H9 (cell line): ENCODE results near the gene ZNF267. TPM values are rescaled to one million over a fixed set of nuclear protein-coding genes. Genes with fewer than 3 reads are reported as not detected.
"Not testable (repeated sequence)": the region's sequence is repeated elsewhere in the genome, so short reads cannot be mapped to it uniquely, and the experiment has no call there.

Experiments used
- DNase-seq: peaks from one replicate; pipeline ENCODE4 v3.0.0-alpha.2; 2017
- H2AFZ ChIP-seq: one replicate; pipeline ENCODE4 v1.6.1; 2013; ENCODE audit warnings: mild to moderate bottlenecking, low read length, control low read depth, moderate library complexity
- H2AK5ac ChIP-seq: 2 replicates; pipeline ENCODE4 v1.6.1; 2013; ENCODE audit warnings: low read length, control low read depth, mixed read lengths; ENCODE audit not compliant: insufficient read length
- H2BK120ac ChIP-seq: one replicate; pipeline ENCODE4 v1.6.1; 2013; ENCODE audit warnings: low read depth, mild to moderate bottlenecking, low read length, control low read depth, inconsistent platforms; ENCODE audit not compliant: poor library complexity, severe bottlenecking
- H2BK12ac ChIP-seq: 2 replicates; pipeline ENCODE4 v1.6.1; 2013; ENCODE audit warnings: low read length, control low read depth, mixed read lengths, low read depth; ENCODE audit not compliant: insufficient read length
- H2BK15ac ChIP-seq: 2 replicates; pipeline ENCODE4 v1.6.1; 2013; ENCODE audit warnings: low read depth, low read length, control low read depth
- H2BK20ac ChIP-seq: one replicate; pipeline ENCODE4 v1.6.1; 2013; ENCODE audit warnings: low read depth, mild to moderate bottlenecking, low read length, control low read depth, inconsistent platforms; ENCODE audit not compliant: poor library complexity, severe bottlenecking
- H2BK5ac ChIP-seq: 2 replicates; pipeline ENCODE4 v1.6.1; 2013; ENCODE audit warnings: low read length, control low read depth, mixed read lengths; ENCODE audit not compliant: insufficient read length
- H3K14ac ChIP-seq: 2 replicates; pipeline ENCODE4 v1.6.1; 2013; ENCODE audit warnings: low read length, control low read depth; ENCODE audit not compliant: insufficient read depth
- H3K18ac ChIP-seq: 2 replicates; pipeline ENCODE4 v1.6.1; 2013; ENCODE audit warnings: low read depth, mild to moderate bottlenecking, mixed read lengths, low read length, control low read depth; ENCODE audit not compliant: insufficient read length
- H3K23ac ChIP-seq: 2 replicates; pipeline ENCODE4 v1.6.1; 2013; ENCODE audit warnings: low read length, control low read depth, mixed read lengths, low read depth; ENCODE audit not compliant: insufficient read length
- H3K23me2 ChIP-seq: 2 replicates; pipeline ENCODE4 v1.6.1; 2013; ENCODE audit warnings: low read depth, mild to moderate bottlenecking, mixed read lengths, low read length, control low read depth; ENCODE audit not compliant: insufficient read length, poor library complexity, severe bottlenecking
- H3K27ac ChIP-seq: 2 replicates; pipeline ENCODE4 v1.5.1; 2013; ENCODE audit warnings: low read length, control low read depth, mixed read lengths, low read depth; ENCODE audit not compliant: insufficient read length
- H3K27me3 ChIP-seq: 2 replicates; pipeline ENCODE4 v1.6.1; 2013; ENCODE audit warnings: low read length, control low read depth, inconsistent platforms; ENCODE audit not compliant: insufficient read depth
- H3K4ac ChIP-seq: 2 replicates; pipeline ENCODE4 v1.6.1; 2013; ENCODE audit warnings: low read depth, mild to moderate bottlenecking, control low read depth, inconsistent platforms, low read length, moderate library complexity
- H3K4me1 ChIP-seq: 2 replicates; pipeline ENCODE4 v1.6.1; 2013; ENCODE audit warnings: low read length, control low read depth, inconsistent platforms; ENCODE audit not compliant: insufficient read depth
- H3K4me2 ChIP-seq: 2 replicates; pipeline ENCODE4 v1.6.1; 2013; ENCODE audit warnings: low read length, control low read depth, mixed read lengths; ENCODE audit not compliant: insufficient read length, insufficient read depth
- H3K56ac ChIP-seq: 2 replicates; pipeline ENCODE4 v1.6.1; 2013; ENCODE audit warnings: low read depth, mild to moderate bottlenecking, mixed read lengths, low read length, control low read depth; ENCODE audit not compliant: insufficient read length
- H3K79me1 ChIP-seq: 2 replicates; pipeline ENCODE4 v1.6.1; 2013; ENCODE audit warnings: low read depth, mild to moderate bottlenecking, moderate library complexity, low read length, control low read depth, inconsistent platforms; ENCODE audit not compliant: insufficient read depth, poor library complexity, severe bottlenecking
- H3K79me2 ChIP-seq: 2 replicates; pipeline ENCODE4 v1.6.1; 2013; ENCODE audit warnings: low read length, control low read depth, inconsistent platforms; ENCODE audit not compliant: insufficient read depth
- H3K9ac ChIP-seq: 2 replicates; pipeline ENCODE4 v1.6.1; 2013; ENCODE audit warnings: low read length, control low read depth, mixed read lengths; ENCODE audit not compliant: insufficient read length; ENCODE audit errors: extremely low read depth
- H3K9me3 ChIP-seq: one replicate; pipeline ENCODE4 v1.6.1; 2013; ENCODE audit warnings: low read depth, low read length, inconsistent platforms; ENCODE audit not compliant: control insufficient read depth
- H3T11ph ChIP-seq: one replicate; pipeline ENCODE4 v1.6.1; 2013; ENCODE audit warnings: mild to moderate bottlenecking, low read length, control low read depth, inconsistent platforms
- H4K20me1 ChIP-seq: one replicate; pipeline ENCODE4 v1.6.1; 2013; ENCODE audit not compliant: control insufficient read depth, insufficient read length, insufficient read depth
- H4K5ac ChIP-seq: 2 replicates; pipeline ENCODE4 v1.6.1; 2013; ENCODE audit warnings: low read depth, mild to moderate bottlenecking, mixed read lengths, low read length, control low read depth; ENCODE audit not compliant: insufficient read length
- H4K8ac ChIP-seq: replicated peaks from 2 replicates; pipeline ENCODE4 v1.6.1; 2013; ENCODE audit warnings: low read length, control low read depth, mixed read lengths, low read depth; ENCODE audit not compliant: insufficient read length
- H4K91ac ChIP-seq: 2 replicates; pipeline ENCODE4 v1.6.1; 2013; ENCODE audit warnings: low read depth, mild to moderate bottlenecking, moderate library complexity, mixed read lengths, low read length, control low read depth; ENCODE audit not compliant: insufficient read length
- H3K27ac Mint-ChIP-seq, 3 experiments: 2 replicates in 2 of 3; 3 replicates in 1 of 3; pipeline ENCODE4 v1.8.0; 2020 to 2021; ENCODE audit warnings: mixed read lengths in 3 of 3, mild to moderate bottlenecking in 1 of 3, moderate library complexity in 1 of 3
- H3K27me3 Mint-ChIP-seq: 2 replicates; pipeline ENCODE4 v1.8.0; 2021; ENCODE audit warnings: low read depth, mild to moderate bottlenecking, moderate library complexity, mixed read lengths
- H3K36me3 Mint-ChIP-seq, 3 experiments: 2 replicates in 2 of 3; 3 replicates in 1 of 3; pipeline ENCODE4 v1.8.0; 2020 to 2021; ENCODE audit warnings: low read depth in 3 of 3, mixed read lengths in 3 of 3; ENCODE audit not compliant: insufficient read depth in 1 of 3
- H3K4me1 Mint-ChIP-seq, 2 experiments: 2 replicates each; pipeline ENCODE4 v1.8.0; 2020; ENCODE audit warnings: mixed read lengths in 2 of 2
- H3K4me3 Mint-ChIP-seq, 2 experiments: 2 replicates in 1 of 2; 3 replicates in 1 of 2; pipeline ENCODE4 v1.8.0; 2020 to 2021; ENCODE audit warnings: mild to moderate bottlenecking in 2 of 2, mixed read lengths in 2 of 2, moderate library complexity in 1 of 2
- H3K9me3 Mint-ChIP-seq, 2 experiments: 2 replicates in 1 of 2; 3 replicates in 1 of 2; pipeline ENCODE4 v1.8.0; 2020; ENCODE audit warnings: mild to moderate bottlenecking in 2 of 2, mixed read lengths in 2 of 2, moderate library complexity in 1 of 2
- WGBS: extraction: QIAGEN DNeasy Blood & Tissue Kit; methylation state at CpG from one replicate; pipeline ENCODE4 v1.1.7; 2013; ENCODE audit warnings: missing lambda C conversion rate, low lambda C conversion rate, mixed read lengths; ENCODE audit not compliant: insufficient read length; ENCODE audit errors: extremely low coverage; 5-methylcytosine and 5-hydroxymethylcytosine counted together
- total RNA-seq: library from RNA; stranded (reverse); gene quantifications from 2 replicates; pipeline ENCODE4 v1.2.1, GENCODE V29; 2021

ZNF267 gene
- total RNA-seq, 1 experiment from 2014 or later: 36.1 TPM

DNA sequence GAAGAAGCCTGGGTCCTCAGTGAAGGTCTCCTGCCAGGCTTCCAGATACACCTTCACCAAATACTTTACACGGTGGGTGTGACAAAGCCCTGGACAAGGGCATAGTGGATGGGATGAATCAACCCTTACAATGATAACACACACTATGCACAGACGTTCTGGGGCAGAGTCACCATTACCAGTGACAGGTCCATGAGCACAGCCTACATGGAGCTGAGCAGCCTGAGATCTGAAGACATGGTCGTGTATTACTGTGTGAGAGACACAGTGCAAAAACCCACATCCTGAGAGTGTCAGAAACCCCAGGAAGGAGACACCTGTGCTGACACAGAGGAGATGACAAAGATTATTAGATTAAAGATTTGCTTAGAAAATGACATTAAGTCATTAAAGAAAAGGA is 78.6 kb downstream of the ZNF267 start:
- not testable (repeated sequence) for H3K23me2 ChIP-seq, H3K79me1 ChIP-seq, H3T11ph ChIP-seq, H3K36me3 Mint-ChIP-seq, H3K27me3 ChIP-seq, H4K5ac ChIP-seq, H3K79me2 ChIP-seq, H2BK5ac ChIP-seq, H2BK120ac ChIP-seq, H4K8ac ChIP-seq, H3K23ac ChIP-seq, H2AK5ac ChIP-seq, H3K27me3 Mint-ChIP-seq, H3K4ac ChIP-seq, H3K14ac ChIP-seq, H3K9me3 ChIP-seq, H3K56ac ChIP-seq, H4K20me1 ChIP-seq, H3K4me3 Mint-ChIP-seq, H3K27ac Mint-ChIP-seq, H2BK20ac ChIP-seq, H3K9ac ChIP-seq, H3K18ac ChIP-seq, H3K4me1 ChIP-seq, H2AFZ ChIP-seq, H4K91ac ChIP-seq, H3K27ac ChIP-seq, DNase-seq, H3K4me1 Mint-ChIP-seq, H2BK12ac ChIP-seq, H3K4me2 ChIP-seq, H2BK15ac ChIP-seq
- H3K9me3 Mint-ChIP-seq: peaks cover 30% of the 10 kb centered on the region in 2 experiments
- no CpG with 5 or more reads among the region's 3 CpGs for WGBS

DNA sequence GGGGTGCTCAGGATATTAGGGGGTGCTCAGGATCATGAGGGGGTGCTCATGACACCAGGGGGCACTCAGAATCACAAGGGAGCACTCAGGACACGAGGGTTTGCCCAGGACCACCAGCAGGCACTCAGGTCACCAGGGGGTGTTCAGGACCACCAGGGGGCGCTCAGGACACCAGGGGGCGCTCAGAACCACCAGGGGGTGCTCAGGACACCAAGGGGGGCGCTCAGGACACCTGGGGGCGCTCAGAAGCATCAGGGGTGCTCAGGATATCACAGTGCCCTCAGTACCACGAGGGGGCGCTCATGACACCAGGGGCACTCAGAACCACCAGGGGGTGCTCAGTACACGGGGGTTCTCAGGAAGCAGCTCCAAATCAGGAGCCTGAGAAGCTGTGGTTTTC is 82.6 kb downstream of the ZNF267 start:
- DNase-seq, H3K23me2 ChIP-seq, H3K27me3 ChIP-seq, H2BK15ac ChIP-seq, H2BK20ac ChIP-seq, H3K18ac ChIP-seq, H2BK5ac ChIP-seq, H3K14ac ChIP-seq, H3K4ac ChIP-seq, H3K79me2 ChIP-seq, H2AK5ac ChIP-seq, H2BK12ac ChIP-seq, H3K36me3 Mint-ChIP-seq, H4K5ac ChIP-seq, H3K4me1 Mint-ChIP-seq, H2AFZ ChIP-seq, H3K56ac ChIP-seq, H3K4me3 Mint-ChIP-seq, H2BK120ac ChIP-seq, H4K91ac ChIP-seq, H3K4me2 ChIP-seq, H3T11ph ChIP-seq, H3K23ac ChIP-seq, H3K79me1 ChIP-seq, H3K4me1 ChIP-seq, H4K8ac ChIP-seq, H3K27ac ChIP-seq, H3K27ac Mint-ChIP-seq, H3K9ac ChIP-seq, H4K20me1 ChIP-seq, H3K27me3 Mint-ChIP-seq: not testable (repeated sequence)
- H3K9me3 ChIP-seq: peaks cover 12% of the 10 kb centered on the region
- WGBS: no CpG with 5 or more reads among the region's 8 CpGs
- H3K9me3 Mint-ChIP-seq: peaks cover 26 to 27% of the 10 kb centered on the region in 2 experiments
